Esophagus squamous epithelium (tissue), 5 donors: ENCODE measurements around the gene ATPAF2. TPM values are rescaled to one million over a fixed set of nuclear protein-coding genes. Genes with fewer than 3 reads are reported as not detected.

Experiments
- DNase-seq: peaks from one replicate; lab custom pipeline; 2025; lab: John Stamatoyannopoulos, UW
- H3K27ac ChIP-seq, 4 donors: fragments of 200-600 bp; sonication (generic); one replicate each; pipeline ENCODE4 v1.5.1; 2016 to 2019; ENCODE audit warnings: mild to moderate bottlenecking in 1 of 4
- H3K27me3 ChIP-seq, 4 donors: fragments of 200-600 bp; sonication (generic); 1 replicate in 3 of 4; 2 replicates in 1 of 4; pipeline versions ENCODE4 v1.5.1 to v1.6.0; 2017 to 2021; ENCODE audit warnings: antibody characterized with exemption in 1 of 4
- H3K36me3 ChIP-seq, 3 donors: fragments of 200-600 bp; sonication (generic); one replicate each; pipeline ENCODE4 v1.5.1; 2016 to 2019
- H3K4me1 ChIP-seq, 3 donors: fragments of 200-600 bp; sonication (generic); one replicate each; pipeline ENCODE4 v1.5.1; 2017 to 2019
- H3K4me3 ChIP-seq, 4 donors: fragments of 200-600 bp; sonication (generic); 1 replicate in 3 of 4; 2 replicates in 1 of 4; pipeline ENCODE4 v1.5.1; 2016 to 2019; ENCODE audit warnings: mild to moderate bottlenecking in 2 of 4, moderate library complexity in 1 of 4
- H3K9me3 ChIP-seq, 3 donors: fragments of 200-600 bp; sonication (generic); one replicate each; pipeline ENCODE4 v1.5.1; 2016 to 2019
- CTCF ChIP-seq, 6 experiments: fragments of 450-650 bp in 4 of 6; fragments of 200-600 bp in 2 of 6; sonication (generic) in 2 of 6; IDR thresholded peaks; one replicate each; pipeline ENCODE4 v1.5.1; 2016 to 2019; ENCODE audit warnings: antibody characterized with exemption in 6 of 6, mild to moderate bottlenecking in 4 of 6, moderate library complexity in 4 of 6
- POLR2A ChIP-seq, 4 donors: fragments of 450-650 bp; IDR thresholded peaks; one replicate each; pipeline ENCODE4 v1.6.1; 2017; ENCODE audit warnings: antibody characterized with exemption in 4 of 4, mild to moderate bottlenecking in 4 of 4, moderate library complexity in 3 of 4
- WGBS, 2 donors: methylation state at CpG; one replicate each; pipeline ENCODE4 v1.1.5; 2018; 5-methylcytosine and 5-hydroxymethylcytosine counted together
- intact Hi-C: fragments of 100-400 bp; cut with DNase I; formaldehyde crosslinking; loops from one replicate; pipeline ENCODE4 v1.15.0; 2022
- total RNA-seq, 4 donors: library from RNA; depleted of rRNA; stranded (reverse); fragments of >200 nt; gene quantifications; one replicate each; pipeline ENCODE4 v1.1.0, GENCODE V29; 2016
- donor health status: DM: yes; HTN: yes; CAD: no.

Gene ATPAF2
- total RNA-seq, 4 donors from 2014 or later, result 15.8 to 26.9 (median 20.7) TPM

GRCh38 chr17:17983776-17984175, 55.2 kb downstream of the ATPAF2 start:
- no peak for DNase-seq
- H3K36me3 ChIP-seq, result no peaks in the 10 kb centered on the region
- intact Hi-C loops, result no loop called here
- H3K27ac ChIP-seq, result peak overlapping the region in 3 of 4 donors; percentile 70 to 87 (median 81)
- H3K4me1 ChIP-seq, result peaks cover 3 to 35% (median 10%) of the 10 kb centered on the region in 3 donors
- TF ChIP-seq CTCF (IDR thresholded peaks at IDR 0.05), result no peak
- no peak for TF ChIP-seq POLR2A (IDR thresholded peaks at IDR 0.05)
- WGBS, 2 donors, result 95% methylated on average over 6 of the region's 6 CpGs; no CpG with 5 or more reads in 1 of the 2 donors
- no peaks in the 10 kb centered on the region for H3K9me3 ChIP-seq
- no peak overlapping the region for H3K4me3 ChIP-seq
- no peaks in the 10 kb centered on the region for H3K27me3 ChIP-seq

- peak overlapping the region in 3 of 4 donors; percentile 70 to 87 (median 81) for H3K27ac ChIP-seq
- H3K27me3 ChIP-seq, result no peaks in the 10 kb centered on the region
- peaks cover 3 to 38% (median 10%) of the 10 kb centered on the region in 3 donors for H3K4me1 ChIP-seq
- DNase-seq, result no peak
- intact Hi-C loops, result no loop called here
- H3K9me3 ChIP-seq, result no peaks in the 10 kb centered on the region
- no peak for TF ChIP-seq CTCF (IDR thresholded peaks at IDR 0.05)
- TF ChIP-seq POLR2A (IDR thresholded peaks at IDR 0.05), result no peak
- no peaks in the 10 kb centered on the region for H3K36me3 ChIP-seq
- no peak overlapping the region for H3K4me3 ChIP-seq
- WGBS, 2 donors, result 62 to 83% methylated on average over 6 of the region's 6 CpGs
Observed at GRCh38 chr17:17983376-17983775, 55.6 kb downstream of the ATPAF2 start.

- DNase-seq, result no peak
- peak overlapping the region in 3 of 4 donors; percentile 70 to 87 (median 81) for H3K27ac ChIP-seq
- no peak overlapping the region for H3K4me3 ChIP-seq
- H3K36me3 ChIP-seq, result no peaks in the 10 kb centered on the region
- peaks cover 3 to 38% (median 10%) of the 10 kb centered on the region in 3 donors for H3K4me1 ChIP-seq
- no peak for TF ChIP-seq POLR2A (IDR thresholded peaks at IDR 0.05)
- no peak for TF ChIP-seq CTCF (IDR thresholded peaks at IDR 0.05)
- no peaks in the 10 kb centered on the region for H3K9me3 ChIP-seq
- no peaks in the 10 kb centered on the region for H3K27me3 ChIP-seq
- WGBS, 2 donors, result 87 to 89% methylated on average over 9 of the region's 9 CpGs
- intact Hi-C loops, result no loop called here
Observed at GRCh38 chr17:17982801-17983200, 56.2 kb downstream of the ATPAF2 start.

GRCh38 chr17:17981330-17981729, 57.6 kb downstream of the ATPAF2 start:
- Histone ChIP-seq H3K4me1 (peaks cover 3 to 38% (median 10%) of the 10 kb centered on the region in 3 donors), H3K36me3 (no peaks in the 10 kb centered on the region), H3K9me3 (no peaks in the 10 kb centered on the region), H3K4me3 (no peak overlapping the region), H3K27me3 (no peaks in the 10 kb centered on the region), H3K27ac (no peak overlapping the region)
- DNase-seq, result no peak
- no peak for TF ChIP-seq CTCF (IDR thresholded peaks at IDR 0.05)
- no peak for TF ChIP-seq POLR2A (IDR thresholded peaks at IDR 0.05)
- WGBS, 2 donors, result 76 to 81% methylated on average over 6 to 7 of the region's 9 CpGs
- intact Hi-C loops, result no loop called here

- 27 to 90% methylated on average over 2 to 3 of the region's 3 CpGs for WGBS, 2 donors
- Histone ChIP-seq H3K36me3 (no peaks in the 10 kb centered on the region), H3K27me3 (no peaks in the 10 kb centered on the region), H3K4me1 (peaks cover 3 to 38% (median 10%) of the 10 kb centered on the region in 3 donors), H3K4me3 (no peak overlapping the region), H3K9me3 (no peaks in the 10 kb centered on the region), H3K27ac (peak overlapping the region; percentile 7 to 73 (median 67))
- intact Hi-C loops, result no loop called here
- DNase-seq, result no peak
- TF ChIP-seq POLR2A (IDR thresholded peaks at IDR 0.05) (no peak), CTCF (IDR thresholded peaks at IDR 0.05) (no peak)
Observed at GRCh38 chr17:17979778-17980177, 59.2 kb downstream of the ATPAF2 start.
